ENCODE measurements around the gene TTR.

- TF ChIP-seq GABPA (IDR thresholded peaks at IDR 0.05; ENCODE audit: low read depth, low read length) = no peak
- no peak for TF ChIP-seq GABPA (CRISPR knock-in tag; IDR thresholded peaks at IDR 0.05; ENCODE audit: low read depth)
- TF ChIP-seq ZNF280B (CRISPR knock-in tag; IDR thresholded peaks at IDR 0.05; ENCODE audit: borderline replicate concordance) = no peak
- TF ChIP-seq, protein P1, sequence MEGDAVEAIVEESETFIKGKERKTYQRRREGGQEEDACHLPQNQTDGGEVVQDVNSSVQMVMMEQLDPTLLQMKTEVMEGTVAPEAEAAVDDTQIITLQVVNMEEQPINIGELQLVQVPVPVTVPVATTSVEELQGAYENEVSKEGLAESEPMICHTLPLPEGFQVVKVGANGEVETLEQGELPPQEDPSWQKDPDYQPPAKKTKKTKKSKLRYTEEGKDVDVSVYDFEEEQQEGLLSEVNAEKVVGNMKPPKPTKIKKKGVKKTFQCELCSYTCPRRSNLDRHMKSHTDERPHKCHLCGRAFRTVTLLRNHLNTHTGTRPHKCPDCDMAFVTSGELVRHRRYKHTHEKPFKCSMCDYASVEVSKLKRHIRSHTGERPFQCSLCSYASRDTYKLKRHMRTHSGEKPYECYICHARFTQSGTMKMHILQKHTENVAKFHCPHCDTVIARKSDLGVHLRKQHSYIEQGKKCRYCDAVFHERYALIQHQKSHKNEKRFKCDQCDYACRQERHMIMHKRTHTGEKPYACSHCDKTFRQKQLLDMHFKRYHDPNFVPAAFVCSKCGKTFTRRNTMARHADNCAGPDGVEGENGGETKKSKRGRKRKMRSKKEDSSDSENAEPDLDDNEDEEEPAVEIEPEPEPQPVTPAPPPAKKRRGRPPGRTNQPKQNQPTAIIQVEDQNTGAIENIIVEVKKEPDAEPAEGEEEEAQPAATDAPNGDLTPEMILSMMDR (CRISPR knock-in tag; IDR thresholded peaks at IDR 0.05) = no peak
- TF ChIP-seq MAFF (IDR thresholded peaks at IDR 0.05; ENCODE audit: low read depth, low read length) = no peak
- TF ChIP-seq KLF15 (CRISPR knock-in tag; IDR thresholded peaks at IDR 0.05; ENCODE audit: borderline replicate concordance) = no peak
- TF ChIP-seq NFYC (CRISPR knock-in tag; IDR thresholded peaks at IDR 0.05) = no peak
- no peak for TF ChIP-seq PRPF4 (IDR thresholded peaks at IDR 0.05; ENCODE audit: low read depth, low read length, poor library complexity, severe bottlenecking)
- no peak for TF ChIP-seq IKZF1 (IDR thresholded peaks at IDR 0.05)
- no peak for TF ChIP-seq POLR2A (IDR thresholded peaks at IDR 0.05; ENCODE audit: insufficient read depth in 1 of 2, low read depth in 2 of 2, low read length in 2 of 2)
Measured at GRCh38 chr18:31606265-31606664, 14.6 kb downstream of the TTR start.

Data from HepG2 (cell line).